BLaER1 treated with 17β-estradiol and CSF1 and Interleukin-3, amounts not matched to agents 10 nM and 100 nM (cell line): ENCODE results near the gene FOXC2.

Source experiments
- H3K27ac ChIP-seq, 11 experiments: shearing (Covaris generic); formaldehyde crosslinking; 2 replicates each; pipeline ENCODE4 v1.8.1; 2022
- H3K27me3 ChIP-seq, 11 experiments: shearing (Covaris generic); formaldehyde crosslinking; 2 replicates each; pipeline ENCODE4 v1.8.1; 2022
- H3K36me3 ChIP-seq, 11 experiments: shearing (Covaris generic); formaldehyde crosslinking; 2 replicates each; pipeline ENCODE4 v1.8.1; 2022
- H3K4me1 ChIP-seq, 10 experiments: shearing (Covaris generic); formaldehyde crosslinking; 2 replicates each; pipeline ENCODE4 v1.8.1; 2022
- H3K4me2 ChIP-seq, 11 experiments: shearing (Covaris generic); formaldehyde crosslinking; 2 replicates each; pipeline ENCODE4 v1.8.1; 2022
- H3K4me3 ChIP-seq, 10 experiments: shearing (Covaris generic); formaldehyde crosslinking; 2 replicates each; pipeline ENCODE4 v1.8.1; 2022
- H3K9ac ChIP-seq, 11 experiments: shearing (Covaris generic); formaldehyde crosslinking; 2 replicates each; pipeline ENCODE4 v1.8.1; 2022
- H3K9me3 ChIP-seq, 11 experiments: shearing (Covaris generic); formaldehyde crosslinking; replicated peaks in 1 of 11; 2 replicates each; pipeline ENCODE4 v1.8.1; 2022
- H4K20me1 ChIP-seq, 11 experiments: shearing (Covaris generic); formaldehyde crosslinking; 2 replicates each; pipeline ENCODE4 v1.8.1; 2022
- Cebpa-rat ChIP-seq, 11 experiments: shearing (Covaris generic); IDR thresholded peaks; 2 replicates each; pipeline ENCODE4 v1.8.1; 2022

Gene FOXC2

DNA sequence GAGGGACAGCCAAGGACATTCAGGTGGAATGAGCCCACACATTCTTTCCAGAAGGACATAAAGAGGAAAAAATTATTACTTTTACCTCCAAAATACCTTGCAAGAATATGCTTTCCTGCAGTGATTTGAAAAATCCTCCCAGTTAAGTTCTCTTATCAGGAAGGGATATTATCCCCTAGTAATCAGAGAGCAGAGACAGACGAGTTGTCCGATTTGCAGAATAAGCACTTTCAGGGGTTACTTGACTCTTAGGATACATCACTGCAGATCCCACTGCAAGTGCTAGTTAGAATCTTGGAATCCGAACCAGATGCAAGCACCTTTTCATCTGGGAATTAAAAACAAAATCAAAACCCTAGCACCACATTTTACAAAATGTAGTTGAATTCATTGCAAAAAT lies 45.3 kb downstream of the FOXC2 start:
- no peak overlapping the region for H3K4me2 ChIP-seq

DNA sequence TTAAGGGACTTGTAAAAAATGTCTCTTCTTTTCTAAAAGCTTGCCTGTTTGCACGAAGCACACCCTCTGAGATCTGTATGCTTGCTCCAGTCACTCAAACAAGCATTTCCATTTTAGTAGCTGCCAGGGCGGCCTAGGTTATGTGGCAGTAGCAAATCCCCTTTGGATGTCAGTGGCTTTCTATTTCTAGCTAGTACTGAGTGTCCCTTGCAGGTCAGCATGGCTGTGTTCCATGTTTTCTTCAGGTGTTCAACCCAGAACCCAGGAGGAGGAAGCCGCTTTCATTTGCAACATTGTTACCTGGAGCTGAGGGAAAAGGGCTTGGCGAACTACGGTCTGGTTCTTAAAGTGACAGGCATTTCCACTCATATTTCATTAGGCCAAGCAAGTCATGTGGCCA lies 48.1 kb downstream of the FOXC2 start:
- Histone ChIP-seq H3K36me3 (no peaks in the 10 kb centered on the region), H3K27me3 (no peaks in the 10 kb centered on the region), H3K9ac (no peak overlapping the region), H4K20me1 (no peaks in the 10 kb centered on the region), H3K9me3 (no peaks in the 10 kb centered on the region; a peak in 1 of 22 replicates), H3K4me2 (no peak overlapping the region), H3K27ac (no peak overlapping the region), H3K4me1 (peaks cover 0 to 20% (median 17%) of the 10 kb centered on the region in 10 experiments; a peak in 13 of 20 replicates), H3K4me3 (no peak overlapping the region)
- no peak for TF ChIP-seq Cebpa-rat (IDR thresholded peaks at IDR 0.05)

More for the DNA sequence above, 45.3 kb downstream of the FOXC2 start:
- Histone ChIP-seq H3K4me1 (peaks cover 0 to 39% (median 31%) of the 10 kb centered on the region in 10 experiments; a peak in 14 of 20 replicates), H3K27ac (no peak overlapping the region), H3K36me3 (no peaks in the 10 kb centered on the region), H3K27me3 (no peaks in the 10 kb centered on the region), H4K20me1 (no peaks in the 10 kb centered on the region), H3K9ac (no peak overlapping the region), H3K4me3 (no peak overlapping the region), H3K9me3 (peaks cover 0 to 10% (median 0%) of the 10 kb centered on the region in 11 experiments; a peak in 5 of 22 replicates)
- TF ChIP-seq Cebpa-rat (IDR thresholded peaks at IDR 0.05), result no peak

DNA sequence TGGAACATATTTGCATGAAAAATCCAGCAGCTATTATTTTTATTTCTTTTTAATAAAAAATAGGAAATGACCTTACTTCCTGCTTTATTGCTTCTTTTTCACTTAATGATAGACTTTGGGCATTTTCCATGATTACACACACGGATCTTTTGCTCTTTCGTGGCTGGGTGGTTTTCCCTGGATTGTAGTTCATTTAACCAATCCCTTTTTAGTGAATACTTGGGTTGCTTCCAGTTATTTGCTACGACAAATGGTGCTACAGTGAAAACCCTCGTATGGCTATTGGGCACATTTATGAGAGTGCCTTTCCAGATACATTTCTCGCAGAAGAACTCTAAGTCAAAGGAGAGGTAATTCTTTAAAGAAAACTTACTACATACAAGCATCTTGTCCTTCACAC lies 50.3 kb downstream of the FOXC2 start:
- Histone ChIP-seq H3K4me2 (no peak overlapping the region), H3K36me3 (no peaks in the 10 kb centered on the region), H3K27me3 (no peaks in the 10 kb centered on the region), H3K4me1 (no peaks in the 10 kb centered on the region), H3K9me3 (peaks cover 0 to 8% (median 0%) of the 10 kb centered on the region in 11 experiments; a peak in 2 of 22 replicates), H3K9ac (no peak overlapping the region), H3K27ac (no peak overlapping the region), H3K4me3 (no peak overlapping the region), H4K20me1 (no peaks in the 10 kb centered on the region)
- no peak for TF ChIP-seq Cebpa-rat (IDR thresholded peaks at IDR 0.05)

DNA sequence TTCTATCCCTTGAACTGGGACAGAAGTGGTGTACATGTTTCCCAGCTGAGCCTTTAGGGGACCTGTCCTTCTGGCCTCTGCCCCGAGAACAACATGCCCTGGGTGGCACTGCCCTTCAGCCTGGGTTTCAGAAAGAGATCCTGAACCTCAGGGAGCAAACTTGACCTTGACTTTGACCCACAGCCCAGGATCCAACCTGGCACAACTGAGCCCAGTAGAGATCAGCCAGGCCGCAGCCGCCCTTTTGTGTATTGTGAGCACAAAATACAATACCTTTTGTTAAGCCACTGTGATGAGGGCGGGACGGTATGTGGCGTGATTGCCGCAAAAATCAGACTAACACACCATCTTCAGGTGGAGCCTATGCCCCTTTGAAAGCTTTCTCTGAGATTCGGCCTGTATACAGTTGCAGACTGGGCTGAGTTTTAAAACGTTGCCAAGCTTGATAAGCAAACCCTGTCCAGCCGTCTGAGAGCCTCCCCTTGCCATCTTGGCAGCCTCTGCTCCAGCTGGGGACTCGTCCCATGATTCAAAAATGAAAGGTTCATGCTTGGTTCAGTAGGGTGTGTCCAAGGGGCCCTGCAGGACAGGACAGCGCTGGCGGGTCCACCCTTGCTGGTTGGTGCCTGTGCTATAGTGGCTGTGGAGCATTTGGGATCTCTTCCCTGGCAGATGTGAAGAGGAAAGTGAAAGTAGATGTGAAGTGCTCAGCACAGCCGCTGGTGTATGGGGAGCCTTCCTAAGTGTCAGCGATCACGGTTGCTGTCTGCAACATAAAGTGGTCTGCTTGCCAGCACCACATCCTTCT lies 52.0 kb downstream of the FOXC2 start:
- H3K36me3 ChIP-seq, result no peaks in the 10 kb centered on the region
- H4K20me1 ChIP-seq, result no peaks in the 10 kb centered on the region
- H3K9ac ChIP-seq, result no peak overlapping the region
- no peak overlapping the region for H3K4me2 ChIP-seq
- H3K27ac ChIP-seq, result no peak overlapping the region
- no peaks in the 10 kb centered on the region for H3K27me3 ChIP-seq
- H3K9me3 ChIP-seq, result peaks cover 0 to 8% (median 0%) of the 10 kb centered on the region in 11 experiments; a peak in 2 of 22 replicates
- no peak for TF ChIP-seq Cebpa-rat (IDR thresholded peaks at IDR 0.05)
- no peak overlapping the region for H3K4me3 ChIP-seq
- no peaks in the 10 kb centered on the region for H3K4me1 ChIP-seq
